SK-N-MC (cell line): ENCODE results near the gene FBXL12.
A peak's percentile ranks its signal among the peaks of the same experiment; 100 is the strongest.
"Not testable (repeated sequence)": the region's sequence is repeated elsewhere in the genome, so short reads cannot be mapped to it uniquely, and the experiment has no call there.

Source experiments
- DNase-seq: peaks from one replicate; pipeline ENCODE4 v3.0.0-alpha.2; 2011; ENCODE audit warnings: low read depth, low spot score
- H3K27ac ChIP-seq: fragments of 200-600 bp; sonication (generic); 2 replicates; pipeline ENCODE4 v1.5.1; 2016; ENCODE audit warnings: mixed run types
- H3K36me3 ChIP-seq: fragments of 200-600 bp; sonication (generic); 2 replicates; pipeline ENCODE4 v1.6.1; 2017; ENCODE audit warnings: antibody characterized with exemption, low read length, mixed read lengths; ENCODE audit not compliant: insufficient read depth
- H3K4me3 ChIP-seq: fragments of 200-600 bp; sonication (generic); 2 replicates; pipeline ENCODE4 v1.5.1; 2016
- H3K9ac ChIP-seq: fragments of 200-600 bp; sonication (generic); 2 replicates; pipeline ENCODE4 v1.8.0; 2017; ENCODE audit warnings: mixed run types, mixed read lengths; ENCODE audit not compliant: insufficient read length
- H3K9me3 ChIP-seq: fragments of 200-600 bp; sonication (generic); 2 replicates; pipeline ENCODE4 v1.6.1; 2017; ENCODE audit warnings: low read depth, mild to moderate bottlenecking, antibody characterized with exemption, low read length, moderate library complexity, mixed read lengths
- EZH2 ChIP-seq: fragments of 200-600 bp; sonication (generic); IDR thresholded peaks from one replicate; pipeline ENCODE4 v1.6.1; 2017; ENCODE audit warnings: antibody characterized with exemption
- FOXP2 ChIP-seq: optimal IDR thresholded peaks from 2 replicates; pipeline ENCODE3; 2011; ENCODE audit warnings: mild to moderate bottlenecking, moderate library complexity; ENCODE audit not compliant: insufficient read depth; ENCODE audit errors: extremely low read length, control extremely low read depth
- POLR2AphosphoS5 ChIP-seq: IDR thresholded peaks from 2 replicates; pipeline ENCODE4 v1.6.1; 2012; ENCODE audit warnings: mild to moderate bottlenecking, low read depth, low read length, borderline replicate concordance

FBXL12 gene

DNA sequence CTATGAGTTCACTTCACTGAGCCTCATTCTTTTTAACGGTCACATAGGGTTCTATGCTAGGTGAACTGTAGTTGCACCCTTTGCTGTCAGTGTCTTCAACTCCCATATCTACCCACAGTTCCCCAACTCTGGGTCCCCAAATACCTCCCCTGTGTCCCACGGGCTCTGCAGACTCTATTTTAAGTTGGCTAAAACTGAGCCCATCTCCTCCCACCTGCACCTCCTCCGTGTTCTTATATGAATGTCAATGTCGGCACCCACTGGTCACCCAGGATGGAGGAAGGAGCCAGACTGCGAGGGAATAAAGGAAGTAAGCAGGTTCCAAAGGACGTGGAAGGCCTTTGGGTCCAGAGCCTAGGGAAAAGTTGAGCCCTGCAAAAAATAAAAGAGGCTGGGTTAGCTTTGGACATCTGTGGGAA, 15.4 kb upstream of the FBXL12 start:
- Histone ChIP-seq H3K9me3 (no peaks in the 10 kb centered on the region), H3K36me3 (peaks cover 21% of the 10 kb centered on the region), H3K9ac (no peak overlapping the region), H3K27ac (no peak overlapping the region), H3K4me3 (peak overlapping the region; percentile 82)
- TF ChIP-seq POLR2AphosphoS5: no peak
- TF ChIP-seq FOXP2: no peak
- TF ChIP-seq EZH2: no peak
- DNase-seq: no peak

- no peak for TF ChIP-seq FOXP2
- TF ChIP-seq POLR2AphosphoS5: no peak
- no peak for TF ChIP-seq EZH2
- peaks cover 13% of the 10 kb centered on the region for H3K36me3 ChIP-seq
- H3K9ac ChIP-seq: peak overlapping the region; percentile 98
- H3K27ac ChIP-seq: no peak overlapping the region
- H3K9me3 ChIP-seq: no peaks in the 10 kb centered on the region
- DNase-seq: no peak
- peak overlapping the region; percentile 96 for H3K4me3 ChIP-seq
Measured at GRCh38 chr19:9828551-9829063, 9.7 kb upstream of the FBXL12 start.

DNA sequence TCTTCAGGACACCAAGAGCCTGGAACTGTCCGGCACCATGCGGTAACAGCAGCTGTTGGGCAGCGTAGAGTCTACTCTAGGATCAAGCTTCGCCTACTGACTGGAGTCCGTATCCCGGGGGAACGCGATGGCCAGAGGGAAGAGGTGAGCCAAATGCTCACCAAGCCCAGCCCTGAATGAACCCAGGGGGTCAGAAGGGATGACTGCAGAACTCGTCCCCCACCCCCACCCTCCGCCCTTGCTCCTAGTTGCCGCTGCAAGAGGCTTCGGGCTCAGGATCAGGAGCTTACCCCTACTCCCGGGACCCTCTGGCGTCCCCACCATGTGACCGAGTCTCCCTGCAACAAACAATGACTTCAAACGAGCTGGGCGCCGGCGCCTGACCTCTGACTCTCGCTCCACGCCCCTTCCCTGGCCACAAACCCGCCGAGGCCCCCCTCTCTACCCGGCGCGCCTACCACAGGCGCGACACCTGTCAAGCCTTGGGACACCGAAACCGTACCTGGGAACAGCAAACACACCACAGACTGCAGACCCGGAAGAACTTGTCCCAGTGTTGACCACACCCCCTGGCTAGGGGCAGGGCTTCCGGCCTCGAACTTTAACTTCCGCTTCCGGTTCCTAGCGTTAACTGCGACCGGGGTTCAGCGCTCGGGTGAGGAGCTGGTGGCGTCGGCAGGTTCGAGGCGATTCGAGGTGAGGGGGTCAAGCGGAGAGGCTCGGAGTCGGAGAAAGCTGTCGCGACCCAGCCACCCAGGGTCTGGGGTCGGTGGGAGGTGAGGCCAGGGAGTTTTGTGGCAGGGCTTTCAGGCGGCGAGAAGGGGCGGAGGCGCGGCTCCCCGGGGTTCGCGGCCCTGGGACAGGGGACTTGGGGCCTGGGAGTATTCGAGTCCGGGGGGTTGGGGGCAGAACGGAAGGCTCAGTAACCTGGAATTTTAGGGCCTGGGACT, 8.7 kb upstream of the FBXL12 start, which contains the start of gene UBL5:
Gene UBL5, plus strand, starts transcription at position 630 of the 950 bp plus-strand sequence. CDS start 420 bp downstream, outside the sequence.
- H3K9ac ChIP-seq: peak within 1 kb of the TSS; percentile 98
- no peak for TF ChIP-seq EZH2
- TF ChIP-seq FOXP2: peak; percentile 65
- peak; percentile 99 for TF ChIP-seq POLR2AphosphoS5
- peak within 1 kb of the TSS; percentile 96 for H3K4me3 ChIP-seq
- peak; percentile 47 for DNase-seq
- H3K36me3 ChIP-seq: peaks cover 13% of the 10 kb centered on the region
- 0 out of 2 replicates have a peak within 1 kb of the TSS, but pooled peaks have one; percentile 16 for H3K27ac ChIP-seq
- no peaks in the 10 kb centered on the region for H3K9me3 ChIP-seq

GRCh38 chr19:9823816-9824215, 4.9 kb upstream of the FBXL12 start:
- TF ChIP-seq POLR2AphosphoS5: no peak
- no peak for TF ChIP-seq FOXP2
- no peak for TF ChIP-seq EZH2
- no peak overlapping the region for H3K4me3 ChIP-seq
- H3K9ac ChIP-seq: no peak overlapping the region
- H3K9me3 ChIP-seq: no peaks in the 10 kb centered on the region
- H3K27ac ChIP-seq: no peak overlapping the region
- 0 out of 2 replicates have a peak, but pooled peaks cover 3% of the 10 kb centered on the region for H3K36me3 ChIP-seq
- no peak for DNase-seq

GRCh38 chr19:9820034-9820433, 1.2 kb upstream of the FBXL12 start:
- peak overlapping the region; percentile 79 for H3K4me3 ChIP-seq
- H3K9me3 ChIP-seq, H3K9ac ChIP-seq, DNase-seq, H3K27ac ChIP-seq: not testable (repeated sequence)
- peaks cover 10% of the 10 kb centered on the region; the same call in 1 of the 2 replicates for H3K36me3 ChIP-seq

DNA sequence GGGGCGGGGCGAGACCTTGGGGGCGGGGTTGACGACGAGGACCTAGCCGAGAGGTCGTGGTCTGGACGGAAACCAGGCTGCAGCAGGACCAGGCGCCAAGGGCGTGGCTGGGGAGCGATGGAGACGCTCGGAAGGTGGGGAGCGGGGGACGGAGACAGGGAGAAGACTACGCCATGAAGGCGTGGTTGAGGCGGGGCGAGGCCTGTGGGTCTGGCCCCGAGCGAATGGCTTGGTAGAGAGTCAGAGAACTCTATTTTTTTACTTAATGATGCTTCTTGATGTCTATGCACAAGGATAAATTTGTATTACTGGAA, 674 bp upstream of the FBXL12 start:
- no peaks in the 10 kb centered on the region for H3K9me3 ChIP-seq
- no peak for DNase-seq
- peaks cover 10% of the 10 kb centered on the region; the same call in 1 of the 2 replicates for H3K36me3 ChIP-seq
- peak overlapping the region; percentile 79 for H3K4me3 ChIP-seq
- no peak overlapping the region for H3K9ac ChIP-seq
- H3K27ac ChIP-seq: no peak overlapping the region
- TF ChIP-seq FOXP2: no peak
- no peak for TF ChIP-seq EZH2
- no peak for TF ChIP-seq POLR2AphosphoS5

DNA sequence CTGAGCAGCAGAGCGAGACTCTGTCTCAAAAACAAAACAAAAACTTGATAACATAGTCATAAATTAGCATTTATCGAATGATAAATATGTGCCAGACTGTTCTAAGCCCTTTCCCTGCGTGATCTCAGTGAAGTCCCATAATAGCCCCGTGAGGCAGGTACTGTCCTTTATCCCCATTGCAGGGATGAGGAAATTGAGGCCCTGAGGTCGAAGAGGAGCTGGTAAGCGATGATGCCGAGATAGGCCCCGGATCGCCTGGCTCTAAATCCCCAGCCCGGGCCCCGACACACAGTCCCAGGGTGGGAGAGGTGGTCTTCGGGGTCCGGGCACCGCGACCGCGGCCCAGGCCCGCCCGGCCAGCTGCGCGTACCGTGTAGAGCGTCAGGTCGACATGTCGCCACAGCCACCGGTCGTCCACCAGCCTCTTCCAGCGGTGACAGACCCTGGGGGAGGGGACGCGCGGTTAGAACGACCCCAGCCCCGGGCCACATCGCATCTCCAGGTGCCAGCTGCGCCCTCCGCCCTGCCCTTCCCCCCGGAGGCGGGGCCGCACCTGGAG, 625 bp downstream of the FBXL12 start:
- no peak overlapping the region for H3K27ac ChIP-seq
- H3K36me3 ChIP-seq: peaks cover 13% of the 10 kb centered on the region; the same call in 1 of the 2 replicates
- peak overlapping the region; percentile 82 for H3K9ac ChIP-seq
- TF ChIP-seq FOXP2: no peak
- TF ChIP-seq EZH2: no peak
- no peak for DNase-seq
- H3K4me3 ChIP-seq: peak overlapping the region; percentile 98
- no peaks in the 10 kb centered on the region for H3K9me3 ChIP-seq

DNA sequence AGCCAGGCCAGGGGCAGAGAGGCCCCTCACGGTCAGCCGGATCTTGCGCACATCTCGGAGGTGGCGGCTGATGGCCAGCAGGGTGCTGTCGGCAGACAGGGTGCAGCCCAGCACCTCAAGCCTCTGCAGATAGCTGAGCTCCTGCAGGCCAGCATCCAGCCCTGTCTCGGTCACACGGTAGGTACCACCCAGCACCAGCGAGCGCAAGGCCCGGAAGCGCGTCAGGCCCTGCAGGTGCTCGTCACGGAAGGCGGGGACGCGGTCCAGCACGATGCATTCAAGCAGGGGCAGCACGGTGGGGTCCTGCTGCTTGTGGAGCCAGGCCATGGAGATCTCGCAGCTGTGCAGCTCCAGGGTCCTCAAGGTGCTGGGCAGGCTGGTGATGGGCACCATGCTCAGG, 7.7 kb downstream of the FBXL12 start:
- no peak overlapping the region for H3K27ac ChIP-seq
- no peaks in the 10 kb centered on the region for H3K9me3 ChIP-seq
- TF ChIP-seq EZH2 (no peak), FOXP2 (no peak), POLR2AphosphoS5 (no peak)
- no peak overlapping the region for H3K9ac ChIP-seq
- peaks cover 18% of the 10 kb centered on the region for H3K36me3 ChIP-seq
- no peak overlapping the region for H3K4me3 ChIP-seq
- no peak for DNase-seq
